ENCODE measurements around the gene MYO5A. TPM values are rescaled to one million over a fixed set of nuclear protein-coding genes. Genes with fewer than 3 reads are reported as not detected.

Gene MYO5A
- polyA plus RNA-seq, 1 of the 3 experiments (the other 2 are of a cell fraction), result 11.0 TPM

- Histone ChIP-seq H3K36me3 (replicated peaks in 1 of 2; ENCODE audit: control insufficient read depth in 1 of 2, insufficient read depth in 2 of 2, low read length in 1 of 2) (no peaks in the 10 kb centered on the region), H3K79me2 (ENCODE audit: insufficient read depth) (peaks cover 53% of the 10 kb centered on the region), H3K9me3 (no peaks in the 10 kb centered on the region), H3K9me2 (no peaks in the 10 kb centered on the region), H3K27ac (ENCODE audit: low read depth in 2 of 2, low read length in 1 of 2) (no peak overlapping the region), H2AFZ (ENCODE audit: low read depth) (no peak overlapping the region), H3F3A (replicated peaks; ENCODE audit: insufficient read depth) (peaks cover 7% of the 10 kb centered on the region), H3K4me2 (no peak overlapping the region), H3K4me3 (ENCODE audit: low read depth in 2 of 2, low read length in 1 of 2) (no peak overlapping the region), H4K20me1 (ENCODE audit: insufficient read depth) (peaks cover 8% of the 10 kb centered on the region), H3K9ac (no peak overlapping the region), H3K27me3 (ENCODE audit: insufficient read depth) (no peaks in the 10 kb centered on the region), H3K4me1 (ENCODE audit: control insufficient read depth in 1 of 2, insufficient read depth in 2 of 2, low read depth in 1 of 2, low read length in 1 of 2) (peaks cover 0 to 9% of the 10 kb centered on the region in 2 experiments; a peak in 2 of 4 replicates)
- TF ChIP-seq REST (IDR thresholded peaks at IDR 0.05; ENCODE audit: low read depth, low read length), result peak; percentile 39; the same call in 1 of the 2 replicates
- TF ChIP-seq FOXJ3 (CRISPR knock-in tag; IDR thresholded peaks at IDR 0.05), result no peak
- no peak for TF ChIP-seq RXRA (IDR thresholded peaks at IDR 0.05; ENCODE audit: borderline replicate concordance, low read depth)
- no peak for DNase-seq
- ChIA-PET CTCF (interaction anchor here (0.8 to 1.1 kb wide), 2 partner anchors 28 to 211 kb away, joined by 3 read pairs; no protein-coding TSS in a partner anchor), POLR2A (no interaction called here)
- WGBS (ENCODE audit: low lambda C conversion rate), result 99% methylated on average over 4 of the region's 4 CpGs
These were observed 4.2 kb downstream of the MYO5A start for GRCh38 chr15:52524223-52525136.

- Histone ChIP-seq H3K27ac (ENCODE audit: low read depth in 2 of 2, low read length in 1 of 2) (peak overlapping the region in 1 of 2 experiments; percentile 37; a peak in 1 of 4 replicates), H3K36me3 (replicated peaks in 1 of 2; ENCODE audit: control insufficient read depth in 1 of 2, insufficient read depth in 2 of 2, low read length in 1 of 2) (no peaks in the 10 kb centered on the region), H2AFZ (ENCODE audit: low read depth) (no peak overlapping the region), H3K79me2 (ENCODE audit: insufficient read depth) (peaks cover 53% of the 10 kb centered on the region), H3K9ac (no peak overlapping the region), H4K20me1 (ENCODE audit: insufficient read depth) (peaks cover 9% of the 10 kb centered on the region), H3K4me2 (peak overlapping the region; percentile 34; the same call in 1 of the 2 replicates), H3K9me2 (no peaks in the 10 kb centered on the region), H3F3A (replicated peaks; ENCODE audit: insufficient read depth) (peaks cover 8% of the 10 kb centered on the region), H3K4me1 (ENCODE audit: control insufficient read depth in 1 of 2, insufficient read depth in 2 of 2, low read depth in 1 of 2, low read length in 1 of 2) (peaks cover 3 to 7% of the 10 kb centered on the region in 2 experiments), H3K27me3 (ENCODE audit: insufficient read depth) (no peaks in the 10 kb centered on the region), H3K9me3 (no peaks in the 10 kb centered on the region), H3K4me3 (ENCODE audit: low read depth in 2 of 2, low read length in 1 of 2) (no peak overlapping the region)
- ChIA-PET CTCF (no interaction called here), POLR2A (no interaction called here)
- TF ChIP-seq EZH2phosphoT487 (IDR thresholded peaks at IDR 0.05; ENCODE audit: borderline replicate concordance, low read depth), result no peak
- TF ChIP-seq SMC3 (IDR thresholded peaks at IDR 0.05; ENCODE audit: low read depth, low read length), result no peak
- TF ChIP-seq, protein P1, sequence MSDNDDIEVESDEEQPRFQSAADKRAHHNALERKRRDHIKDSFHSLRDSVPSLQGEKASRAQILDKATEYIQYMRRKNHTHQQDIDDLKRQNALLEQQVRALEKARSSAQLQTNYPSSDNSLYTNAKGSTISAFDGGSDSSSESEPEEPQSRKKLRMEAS (IDR thresholded peaks at IDR 0.05; ENCODE audit: low read depth), result no peak
- TF ChIP-seq, protein P2, sequence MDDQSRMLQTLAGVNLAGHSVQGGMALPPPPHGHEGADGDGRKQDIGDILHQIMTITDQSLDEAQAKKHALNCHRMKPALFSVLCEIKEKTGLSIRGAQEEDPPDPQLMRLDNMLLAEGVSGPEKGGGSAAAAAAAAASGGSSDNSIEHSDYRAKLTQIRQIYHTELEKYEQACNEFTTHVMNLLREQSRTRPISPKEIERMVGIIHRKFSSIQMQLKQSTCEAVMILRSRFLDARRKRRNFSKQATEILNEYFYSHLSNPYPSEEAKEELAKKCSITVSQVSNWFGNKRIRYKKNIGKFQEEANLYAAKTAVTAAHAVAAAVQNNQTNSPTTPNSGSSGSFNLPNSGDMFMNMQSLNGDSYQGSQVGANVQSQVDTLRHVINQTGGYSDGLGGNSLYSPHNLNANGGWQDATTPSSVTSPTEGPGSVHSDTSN (IDR thresholded peaks at IDR 0.05), result no peak
- TF ChIP-seq, protein P3, sequence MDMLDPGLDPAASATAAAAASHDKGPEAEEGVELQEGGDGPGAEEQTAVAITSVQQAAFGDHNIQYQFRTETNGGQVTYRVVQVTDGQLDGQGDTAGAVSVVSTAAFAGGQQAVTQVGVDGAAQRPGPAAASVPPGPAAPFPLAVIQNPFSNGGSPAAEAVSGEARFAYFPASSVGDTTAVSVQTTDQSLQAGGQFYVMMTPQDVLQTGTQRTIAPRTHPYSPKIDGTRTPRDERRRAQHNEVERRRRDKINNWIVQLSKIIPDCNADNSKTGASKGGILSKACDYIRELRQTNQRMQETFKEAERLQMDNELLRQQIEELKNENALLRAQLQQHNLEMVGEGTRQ (IDR thresholded peaks at IDR 0.05; ENCODE audit: borderline replicate concordance, low read depth, low read length), result no peak
- TF ChIP-seq RCOR1 (IDR thresholded peaks at IDR 0.05; ENCODE audit: low read length), result no peak
- no peak for TF ChIP-seq SIN3A (IDR thresholded peaks at IDR 0.05; ENCODE audit: borderline replicate concordance, low read depth, low read length)
- no peak for TF ChIP-seq FOSL2 (IDR thresholded peaks at IDR 0.05; ENCODE audit: borderline replicate concordance, low read depth)
- no peak for TF ChIP-seq MEF2A (IDR thresholded peaks at IDR 0.05; ENCODE audit: borderline replicate concordance, low read depth)
- TF ChIP-seq FOXJ3 (CRISPR knock-in tag; IDR thresholded peaks at IDR 0.05), result no peak
- no peak for TF ChIP-seq FOXM1 (IDR thresholded peaks at IDR 0.05; ENCODE audit: low read depth)
- TF ChIP-seq USF1 (IDR thresholded peaks at IDR 0.05; ENCODE audit: borderline replicate concordance, low read depth), result no peak
- TF ChIP-seq GATA2 (CRISPR knock-in tag; IDR thresholded peaks at IDR 0.05), result no peak
- DNase-seq, result no peak
- 91% methylated on average over 4 of the region's 5 CpGs for WGBS (ENCODE audit: low lambda C conversion rate)
These were observed 5.0 kb downstream of the MYO5A start for GRCh38 chr15:52523647-52524046.

Measured in SK-N-SH (cell line).